Activated CD4-positive, alpha-beta T cell treated with anti-CD3 and anti-CD28 coated beads, Interleukin-10, Interleukin-2, amounts not matched to agents 100 ng/mL and 50 ng/mL, durations not matched to agents 16 hours and 8 hours (primary cell): ENCODE data around the gene C17orf113.
"Not testable (repeated sequence)": the region's sequence is repeated elsewhere in the genome, so short reads cannot be mapped to it uniquely, and the experiment has no call there.

Source experiments
- DNase-seq: peaks from one replicate; pipeline ENCODE4 v3.0.0-alpha.2; 2020

The C17orf113 gene

GRCh38 chr17:42016411-42016831 is 34.0 kb downstream of the C17orf113 start:
- peak; percentile 29 for DNase-seq

DNA sequence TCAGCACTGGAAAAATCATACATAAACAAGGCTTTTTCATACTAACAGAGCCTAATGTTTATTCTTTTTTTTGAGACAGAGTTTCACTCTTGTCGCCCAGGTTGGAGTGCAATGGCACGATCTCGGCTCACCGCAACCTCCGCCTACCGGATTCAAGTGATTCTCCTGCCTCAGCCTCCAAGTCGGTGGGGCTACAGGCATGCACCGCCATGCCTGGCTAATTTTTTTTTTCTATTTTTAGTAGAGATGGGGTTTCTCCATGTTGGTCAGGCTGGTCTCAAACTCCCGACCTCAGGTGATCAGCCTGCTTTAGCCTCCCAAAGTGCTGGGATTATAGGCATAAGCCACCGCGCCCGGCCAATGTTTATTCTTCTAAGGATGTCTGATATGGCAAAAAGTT is 36.7 kb downstream of the C17orf113 start:
- DNase-seq = not testable (repeated sequence)

- not testable (repeated sequence) for DNase-seq
These were observed 38.0 kb downstream of the C17orf113 start for GRCh38 chr17:42012363-42012762.

GRCh38 chr17:42010898-42011516 is 39.4 kb downstream of the C17orf113 start:
- DNase-seq = no peak

GRCh38 chr17:42010266-42010680 is 40.1 kb downstream of the C17orf113 start:
- not testable (repeated sequence) for DNase-seq

GRCh38 chr17:42009170-42009569 is 41.2 kb downstream of the C17orf113 start:
- no peak for DNase-seq

DNA sequence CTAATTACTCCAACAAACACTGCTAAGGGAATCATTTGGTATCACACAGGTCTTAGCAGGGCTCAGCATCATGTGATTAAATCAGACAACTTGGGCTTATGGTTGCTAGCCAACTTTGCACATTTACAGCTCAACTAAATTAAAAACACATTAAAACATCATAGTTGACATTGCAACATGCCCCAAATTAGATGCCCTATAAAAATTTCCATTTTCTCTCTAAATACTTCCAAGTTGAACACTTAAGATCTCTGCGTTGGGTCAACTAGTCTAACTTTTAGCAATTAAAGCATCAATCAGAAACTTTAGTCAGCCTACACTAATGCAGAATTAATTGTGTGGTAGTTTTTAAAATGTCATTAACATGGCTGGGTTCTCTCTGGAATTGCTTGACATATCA is 45.2 kb downstream of the C17orf113 start:
- no peak for DNase-seq

DNA sequence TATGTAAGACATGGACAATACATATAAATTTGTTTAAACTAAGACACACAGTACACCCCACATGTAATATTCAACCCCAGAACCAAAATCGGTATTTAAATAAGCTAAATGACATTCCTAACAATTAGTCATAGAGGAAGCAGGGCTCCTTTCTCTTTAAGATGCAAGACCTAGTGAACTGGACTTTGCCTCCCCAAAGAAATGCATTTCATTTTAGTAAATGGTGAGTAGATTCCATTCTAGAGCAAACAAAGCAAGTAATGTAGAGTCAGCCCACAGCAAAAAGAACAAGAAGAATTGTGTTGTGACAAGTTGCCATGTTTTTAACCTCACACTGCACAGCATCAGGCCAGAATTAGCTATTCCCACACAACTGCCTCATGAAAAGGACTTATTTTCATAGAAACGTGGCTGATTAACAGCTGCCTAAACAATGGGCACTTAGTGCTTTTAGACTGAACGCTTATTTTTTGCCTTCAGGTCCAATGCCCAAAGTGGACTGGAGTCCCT is 47.6 kb downstream of the C17orf113 start:
- no peak for DNase-seq

- no peak for DNase-seq
These were observed 48.1 kb downstream of the C17orf113 start for GRCh38 chr17:42002175-42002791.

- DNase-seq = no peak
These were observed 48.7 kb downstream of the C17orf113 start for GRCh38 chr17:42001729-42002128.

DNA sequence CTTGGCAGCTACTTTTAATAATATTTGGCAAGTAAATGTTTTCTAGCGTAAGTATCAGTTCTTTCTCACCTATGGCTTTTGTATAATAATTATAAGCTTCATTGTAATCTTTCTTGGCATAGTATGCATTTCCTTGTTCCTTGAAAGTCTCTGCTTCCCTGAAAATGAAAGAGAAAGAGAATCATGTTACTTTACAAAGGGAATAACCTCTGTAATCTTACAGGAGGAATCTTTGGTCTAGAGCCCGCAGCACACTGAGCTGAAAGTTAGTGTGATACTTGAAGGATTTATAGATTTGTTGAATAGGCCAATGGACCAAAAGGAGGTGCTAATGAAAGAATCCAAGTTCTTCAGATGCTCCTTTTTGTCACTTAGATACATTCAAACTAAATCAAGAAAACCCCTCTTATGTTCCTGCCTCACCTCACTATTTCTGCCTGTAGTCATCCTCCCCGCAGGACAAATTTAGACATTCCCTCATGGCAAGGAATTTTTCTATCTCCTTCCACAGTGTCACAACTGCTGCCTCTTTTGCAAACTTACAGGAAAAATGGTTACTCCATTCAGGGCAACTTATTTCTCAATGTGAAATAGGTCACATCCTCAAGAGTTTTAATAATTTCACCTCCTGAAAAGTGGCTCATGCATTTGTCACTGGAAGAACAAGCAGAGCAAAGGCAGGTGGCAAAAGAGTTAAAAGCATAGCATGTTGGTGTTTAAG is 49.8 kb downstream of the C17orf113 start:
- DNase-seq = no peak

DNA sequence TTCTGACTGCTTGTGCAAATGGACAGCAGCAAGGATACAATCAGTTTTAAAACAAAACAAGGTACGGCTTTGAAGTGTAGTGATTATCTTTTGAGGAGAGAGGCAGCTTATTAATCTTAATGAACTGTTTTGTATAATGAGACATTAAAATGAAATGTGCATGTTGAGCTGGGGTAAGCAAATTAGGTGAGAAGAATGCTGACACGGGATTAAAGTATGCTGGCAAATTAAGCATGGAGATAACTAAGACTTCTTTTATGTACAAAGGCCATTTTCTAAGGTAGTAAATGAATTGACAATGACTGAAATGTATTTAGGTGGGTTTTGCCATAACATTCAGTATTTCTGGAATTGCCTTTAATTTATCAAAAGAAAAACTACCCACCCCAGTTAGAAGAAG is 51.9 kb downstream of the C17orf113 start:
- no peak for DNase-seq

DNA sequence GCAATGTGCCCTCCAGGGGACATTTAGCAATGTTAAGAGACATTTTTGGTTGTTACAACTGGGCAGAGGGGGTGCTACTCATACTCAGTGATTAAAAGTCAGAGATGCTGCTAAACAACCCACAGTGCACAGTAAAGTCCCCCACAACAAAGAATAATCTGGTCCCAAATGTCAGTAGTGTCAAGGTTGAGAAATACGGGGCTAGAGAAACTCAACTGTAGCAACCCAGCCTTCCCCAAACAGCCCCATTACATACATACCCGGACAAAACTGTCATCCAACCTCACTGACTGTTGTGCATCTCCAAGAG is 53.6 kb downstream of the C17orf113 start:
- no peak for DNase-seq

GRCh38 chr17:41992576-41992975 is 57.8 kb downstream of the C17orf113 start:
- DNase-seq = no peak

DNA sequence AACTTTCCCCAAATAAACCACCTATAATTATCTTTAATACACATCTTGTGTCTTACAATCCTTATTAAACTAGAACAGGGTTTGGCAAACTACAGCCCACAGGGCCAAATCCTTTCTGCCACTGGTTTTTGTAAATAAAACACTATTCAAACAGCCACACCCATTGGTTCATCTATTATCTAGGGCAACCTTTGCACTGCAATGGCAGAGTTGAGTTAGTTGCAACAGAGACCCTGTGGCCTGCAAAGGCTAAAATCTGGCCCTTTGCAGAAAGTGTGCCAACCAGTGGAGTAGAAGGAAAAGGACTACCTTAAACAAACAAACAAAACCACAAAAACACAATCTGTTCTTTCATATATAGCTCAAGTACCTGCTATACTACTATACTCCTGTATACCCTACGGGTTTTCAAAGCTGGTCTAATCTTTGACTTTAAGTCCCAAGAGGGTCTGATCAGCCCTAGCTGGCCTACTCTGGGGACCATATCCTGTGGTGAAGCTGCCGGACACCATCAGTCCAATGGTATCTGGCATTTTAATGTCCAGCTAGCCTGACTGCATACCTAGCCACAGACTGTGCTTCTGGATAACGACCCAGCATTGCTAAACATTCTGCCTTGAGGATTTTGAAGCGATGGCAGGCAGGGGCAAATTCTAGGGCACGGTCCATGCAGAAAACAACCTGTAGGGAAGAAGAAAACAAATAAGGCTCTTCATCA is 60.5 kb downstream of the C17orf113 start:
- DNase-seq = no peak

- no peak for DNase-seq
These were observed 62.0 kb downstream of the C17orf113 start for GRCh38 chr17:41988418-41988817.
